ENCODE results near the gene UBR1. TPM values are rescaled to one million over a fixed set of nuclear protein-coding genes. Genes with fewer than 3 reads are reported as not detected.

Gene UBR1
- total RNA-seq, 1 experiment from 2014 or later, result 18.9 TPM

DNA sequence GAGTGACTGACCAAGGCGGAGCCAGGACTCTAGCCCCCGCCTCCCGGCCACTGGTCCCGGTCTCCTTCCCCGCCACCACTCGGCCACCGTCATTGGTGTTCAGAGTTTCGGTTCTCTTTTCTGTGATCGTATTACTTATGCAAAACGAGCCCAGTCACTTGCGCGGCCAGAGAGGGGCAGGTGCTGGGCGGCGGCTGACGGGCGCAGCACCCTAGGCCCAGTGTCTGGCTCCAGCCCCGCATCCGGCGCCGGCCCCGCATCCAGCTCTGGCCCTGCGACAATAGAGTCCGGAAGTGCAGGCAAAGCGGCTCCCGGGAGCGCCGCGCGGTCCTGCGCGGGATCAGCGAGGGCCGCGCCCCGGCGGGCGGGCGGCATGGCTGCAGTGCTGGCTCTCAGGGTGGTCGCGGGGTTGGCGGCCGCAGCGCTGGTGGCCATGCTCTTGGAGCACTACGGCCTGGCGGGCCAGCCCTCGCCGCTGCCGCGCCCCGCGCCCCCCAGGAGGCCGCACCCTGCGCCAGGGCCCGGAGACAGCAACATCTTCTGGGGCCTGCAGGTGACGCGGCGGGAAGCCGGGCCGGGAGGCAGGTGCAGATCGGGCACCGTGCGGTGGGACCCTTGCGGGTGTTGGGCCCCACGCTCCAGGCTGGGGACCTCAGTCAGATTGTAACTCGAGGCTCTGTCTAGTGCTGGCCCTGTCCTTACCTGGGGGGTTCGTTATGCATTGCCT, 27.8 kb upstream of the UBR1 start, which contains the start of gene TMEM62 (continued):
- TF ChIP-seq ZNF317 (CRISPR knock-in tag; IDR thresholded peaks at IDR 0.05; ENCODE audit: borderline replicate concordance, low read depth), result no peak
- TF ChIP-seq TP53 (CRISPR knock-in tag; IDR thresholded peaks at IDR 0.05), result no peak
- no peak for TF ChIP-seq ZNF671 (CRISPR knock-in tag; IDR thresholded peaks at IDR 0.05)
- TF ChIP-seq NFATC4 (CRISPR knock-in tag; IDR thresholded peaks at IDR 0.05), result no peak
- peak; percentile 23; the same call in 1 of the 2 replicates for TF ChIP-seq CREM (CRISPR knock-in tag; IDR thresholded peaks at IDR 0.05)
- no peak for TF ChIP-seq TEAD4 (CRISPR knock-in tag; IDR thresholded peaks at IDR 0.05)
- no peak for TF ChIP-seq SMAD3 (CRISPR knock-in tag; IDR thresholded peaks at IDR 0.05; ENCODE audit: borderline replicate concordance)
- TF ChIP-seq NR2C2 (CRISPR knock-in tag; IDR thresholded peaks at IDR 0.05), result no peak
- TF ChIP-seq FOXP4 (CRISPR knock-in tag; IDR thresholded peaks at IDR 0.05), result peak; percentile 54
- TF ChIP-seq, protein P1, sequence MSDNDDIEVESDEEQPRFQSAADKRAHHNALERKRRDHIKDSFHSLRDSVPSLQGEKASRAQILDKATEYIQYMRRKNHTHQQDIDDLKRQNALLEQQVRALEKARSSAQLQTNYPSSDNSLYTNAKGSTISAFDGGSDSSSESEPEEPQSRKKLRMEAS (CRISPR knock-in tag; IDR thresholded peaks at IDR 0.05), result peak; percentile 45; the same call in 1 of the 2 replicates
- TF ChIP-seq FOXP1 (CRISPR knock-in tag; IDR thresholded peaks at IDR 0.05; ENCODE audit: borderline replicate concordance), result no peak
- TF ChIP-seq FOXJ3 (CRISPR knock-in tag; IDR thresholded peaks at IDR 0.05; ENCODE audit: borderline replicate concordance), result no peak
- TF ChIP-seq HMGA2 (CRISPR knock-in tag; IDR thresholded peaks at IDR 0.05), result no peak
- no peak for TF ChIP-seq ESRRA (CRISPR knock-in tag; IDR thresholded peaks at IDR 0.05; ENCODE audit: borderline replicate concordance)
- no peak for TF ChIP-seq NFYB (CRISPR knock-in tag; conservative IDR thresholded peaks at IDR 0.05; ENCODE audit: low read depth)
- TF ChIP-seq, protein P2, sequence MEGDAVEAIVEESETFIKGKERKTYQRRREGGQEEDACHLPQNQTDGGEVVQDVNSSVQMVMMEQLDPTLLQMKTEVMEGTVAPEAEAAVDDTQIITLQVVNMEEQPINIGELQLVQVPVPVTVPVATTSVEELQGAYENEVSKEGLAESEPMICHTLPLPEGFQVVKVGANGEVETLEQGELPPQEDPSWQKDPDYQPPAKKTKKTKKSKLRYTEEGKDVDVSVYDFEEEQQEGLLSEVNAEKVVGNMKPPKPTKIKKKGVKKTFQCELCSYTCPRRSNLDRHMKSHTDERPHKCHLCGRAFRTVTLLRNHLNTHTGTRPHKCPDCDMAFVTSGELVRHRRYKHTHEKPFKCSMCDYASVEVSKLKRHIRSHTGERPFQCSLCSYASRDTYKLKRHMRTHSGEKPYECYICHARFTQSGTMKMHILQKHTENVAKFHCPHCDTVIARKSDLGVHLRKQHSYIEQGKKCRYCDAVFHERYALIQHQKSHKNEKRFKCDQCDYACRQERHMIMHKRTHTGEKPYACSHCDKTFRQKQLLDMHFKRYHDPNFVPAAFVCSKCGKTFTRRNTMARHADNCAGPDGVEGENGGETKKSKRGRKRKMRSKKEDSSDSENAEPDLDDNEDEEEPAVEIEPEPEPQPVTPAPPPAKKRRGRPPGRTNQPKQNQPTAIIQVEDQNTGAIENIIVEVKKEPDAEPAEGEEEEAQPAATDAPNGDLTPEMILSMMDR (IDR thresholded peaks at IDR 0.05), result no peak
- TF ChIP-seq RELA (CRISPR knock-in tag; IDR thresholded peaks at IDR 0.05; ENCODE audit: borderline replicate concordance), result no peak
- no peak for TF ChIP-seq USF2 (CRISPR knock-in tag; IDR thresholded peaks at IDR 0.05)
- TF ChIP-seq, protein P3, sequence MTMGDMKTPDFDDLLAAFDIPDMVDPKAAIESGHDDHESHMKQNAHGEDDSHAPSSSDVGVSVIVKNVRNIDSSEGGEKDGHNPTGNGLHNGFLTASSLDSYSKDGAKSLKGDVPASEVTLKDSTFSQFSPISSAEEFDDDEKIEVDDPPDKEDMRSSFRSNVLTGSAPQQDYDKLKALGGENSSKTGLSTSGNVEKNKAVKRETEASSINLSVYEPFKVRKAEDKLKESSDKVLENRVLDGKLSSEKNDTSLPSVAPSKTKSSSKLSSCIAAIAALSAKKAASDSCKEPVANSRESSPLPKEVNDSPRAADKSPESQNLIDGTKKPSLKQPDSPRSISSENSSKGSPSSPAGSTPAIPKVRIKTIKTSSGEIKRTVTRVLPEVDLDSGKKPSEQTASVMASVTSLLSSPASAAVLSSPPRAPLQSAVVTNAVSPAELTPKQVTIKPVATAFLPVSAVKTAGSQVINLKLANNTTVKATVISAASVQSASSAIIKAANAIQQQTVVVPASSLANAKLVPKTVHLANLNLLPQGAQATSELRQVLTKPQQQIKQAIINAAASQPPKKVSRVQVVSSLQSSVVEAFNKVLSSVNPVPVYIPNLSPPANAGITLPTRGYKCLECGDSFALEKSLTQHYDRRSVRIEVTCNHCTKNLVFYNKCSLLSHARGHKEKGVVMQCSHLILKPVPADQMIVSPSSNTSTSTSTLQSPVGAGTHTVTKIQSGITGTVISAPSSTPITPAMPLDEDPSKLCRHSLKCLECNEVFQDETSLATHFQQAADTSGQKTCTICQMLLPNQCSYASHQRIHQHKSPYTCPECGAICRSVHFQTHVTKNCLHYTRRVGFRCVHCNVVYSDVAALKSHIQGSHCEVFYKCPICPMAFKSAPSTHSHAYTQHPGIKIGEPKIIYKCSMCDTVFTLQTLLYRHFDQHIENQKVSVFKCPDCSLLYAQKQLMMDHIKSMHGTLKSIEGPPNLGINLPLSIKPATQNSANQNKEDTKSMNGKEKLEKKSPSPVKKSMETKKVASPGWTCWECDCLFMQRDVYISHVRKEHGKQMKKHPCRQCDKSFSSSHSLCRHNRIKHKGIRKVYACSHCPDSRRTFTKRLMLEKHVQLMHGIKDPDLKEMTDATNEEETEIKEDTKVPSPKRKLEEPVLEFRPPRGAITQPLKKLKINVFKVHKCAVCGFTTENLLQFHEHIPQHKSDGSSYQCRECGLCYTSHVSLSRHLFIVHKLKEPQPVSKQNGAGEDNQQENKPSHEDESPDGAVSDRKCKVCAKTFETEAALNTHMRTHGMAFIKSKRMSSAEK (CRISPR knock-in tag; IDR thresholded peaks at IDR 0.05; ENCODE audit: borderline replicate concordance), result no peak
- no peak for TF ChIP-seq CREB1 (CRISPR knock-in tag; IDR thresholded peaks at IDR 0.05)
- TF ChIP-seq GABPB1 (CRISPR knock-in tag; IDR thresholded peaks at IDR 0.05), result 0 out of 2 replicates have a peak, but pooled peaks have one; percentile 10
- no peak; the same call in 1 of the 2 replicates for TF ChIP-seq SMAD4 (CRISPR knock-in tag; IDR thresholded peaks at IDR 0.05)
